Thymus (tissue), 2 donors: ENCODE results near the gene ADH6. TPM values are rescaled to one million over a fixed set of nuclear protein-coding genes. Genes with fewer than 3 reads are reported as not detected.

Experiments
- polyA plus RNA-seq: library from polyadenylated mRNA; stranded (reverse); fragments of 200-250 nt; gene quantifications from one replicate; pipeline ENCODE4 v1.2.3, GENCODE V29; 2013
- total RNA-seq: library from RNA; stranded (reverse); fragments of 120-200 nt; gene quantifications from one replicate; pipeline ENCODE4 v1.2.4, GENCODE V29; 2013
- donor health status: healthy.

The ADH6 gene
- total and polyA plus RNA-seq, 2 donors = 0.09 to 1.5 TPM

Other genes with a start within 250 kb of the ADH6 start
- 47.4 TPM for gene METAP1, start 223.5 kb downstream of the ADH6 start, total RNA-seq
- gene METAP1, start 223.5 kb downstream of the ADH6 start, polyA plus RNA-seq = 57.7 TPM
- 160 TPM for gene ADH5, start 130.5 kb downstream of the ADH6 start, total RNA-seq
- 120 TPM for gene ADH5, start 130.5 kb downstream of the ADH6 start, polyA plus RNA-seq
- gene ADH4, start 74.9 kb downstream of the ADH6 start, total RNA-seq = 0.09 TPM
- 0.78 TPM for gene ADH4, start 74.9 kb downstream of the ADH6 start, polyA plus RNA-seq
- 0.19 TPM for gene ADH1A, start 71.7 kb upstream of the ADH6 start, total RNA-seq
- 0.43 TPM for gene ADH1A, start 71.7 kb upstream of the ADH6 start, polyA plus RNA-seq
- gene ADH1B, start 102.2 kb upstream of the ADH6 start, total RNA-seq = 0.76 TPM
- 58.8 TPM for gene ADH1B, start 102.2 kb upstream of the ADH6 start, polyA plus RNA-seq
- gene ADH1C, start 133.5 kb upstream of the ADH6 start, total RNA-seq = 0.33 TPM
- gene ADH1C, start 133.5 kb upstream of the ADH6 start, polyA plus RNA-seq = 3.3 TPM
- gene ADH7, start 216.1 kb upstream of the ADH6 start, total RNA-seq = not detected
- 2.1 TPM for gene ADH7, start 216.1 kb upstream of the ADH6 start, polyA plus RNA-seq